ENCODE data around the gene GNPAT. TPM values are rescaled to one million over a fixed set of nuclear protein-coding genes. Genes with fewer than 3 reads are reported as not detected.

The GNPAT gene
- total RNA-seq, 2 experiments from 2014 or later = 11.8 to 12.8 TPM

DNA sequence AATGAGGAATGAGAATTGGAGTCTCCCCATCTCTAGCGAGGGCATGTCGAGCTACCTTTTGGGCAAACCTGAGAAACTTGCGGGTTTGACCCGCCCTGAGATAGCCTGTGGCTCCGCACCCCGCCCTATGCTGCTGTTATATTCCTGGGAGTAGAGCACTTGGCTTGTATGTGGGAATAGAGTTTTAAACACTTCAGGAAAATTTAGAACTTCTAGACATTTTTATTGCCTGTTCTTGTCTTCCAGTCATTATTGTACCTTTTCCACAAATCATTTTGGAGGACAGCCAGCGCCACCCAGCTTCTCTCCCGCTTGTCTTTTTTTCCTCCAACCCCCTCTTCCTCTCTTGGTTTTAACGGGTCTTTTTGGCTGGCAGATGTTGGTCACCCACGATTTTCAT, 738 bp downstream of the GNPAT start:
- H3K4me1 ChIP-seq (ENCODE audit: insufficient read depth, low read length) = peaks cover 30% of the 10 kb centered on the region
- TF ChIP-seq, protein P1, sequence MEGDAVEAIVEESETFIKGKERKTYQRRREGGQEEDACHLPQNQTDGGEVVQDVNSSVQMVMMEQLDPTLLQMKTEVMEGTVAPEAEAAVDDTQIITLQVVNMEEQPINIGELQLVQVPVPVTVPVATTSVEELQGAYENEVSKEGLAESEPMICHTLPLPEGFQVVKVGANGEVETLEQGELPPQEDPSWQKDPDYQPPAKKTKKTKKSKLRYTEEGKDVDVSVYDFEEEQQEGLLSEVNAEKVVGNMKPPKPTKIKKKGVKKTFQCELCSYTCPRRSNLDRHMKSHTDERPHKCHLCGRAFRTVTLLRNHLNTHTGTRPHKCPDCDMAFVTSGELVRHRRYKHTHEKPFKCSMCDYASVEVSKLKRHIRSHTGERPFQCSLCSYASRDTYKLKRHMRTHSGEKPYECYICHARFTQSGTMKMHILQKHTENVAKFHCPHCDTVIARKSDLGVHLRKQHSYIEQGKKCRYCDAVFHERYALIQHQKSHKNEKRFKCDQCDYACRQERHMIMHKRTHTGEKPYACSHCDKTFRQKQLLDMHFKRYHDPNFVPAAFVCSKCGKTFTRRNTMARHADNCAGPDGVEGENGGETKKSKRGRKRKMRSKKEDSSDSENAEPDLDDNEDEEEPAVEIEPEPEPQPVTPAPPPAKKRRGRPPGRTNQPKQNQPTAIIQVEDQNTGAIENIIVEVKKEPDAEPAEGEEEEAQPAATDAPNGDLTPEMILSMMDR (IDR thresholded peaks at IDR 0.05) = no peak
- H3K27ac ChIP-seq (ENCODE audit: low read depth in 1 of 2, low read length in 2 of 2) = peak overlapping the region in 1 of 2 donors; percentile 67
- peaks cover 26% of the 10 kb centered on the region for H3K36me3 ChIP-seq (ENCODE audit: insufficient read depth, low read length)
- H3K27me3 ChIP-seq (ENCODE audit: control insufficient read depth in 1 of 2, insufficient read depth in 2 of 2, low read length in 2 of 2) = no peaks in the 10 kb centered on the region
- peak overlapping the region; percentile 87 for H3K27ac Mint-ChIP-seq
- H3K9me3 ChIP-seq (ENCODE audit: control insufficient read depth in 1 of 2, insufficient read depth in 1 of 2, low read length in 2 of 2) = no peaks in the 10 kb centered on the region
- H3K36me3 Mint-ChIP-seq (ENCODE audit: low read depth) = peaks cover 64% of the 10 kb centered on the region
- ChIA-PET CTCF (no interaction called here), POLR2A (interaction anchor here (0.8 to 2.9 kb wide), 4 partner anchors 96 to 264 kb away, joined by 3 to 20 read pairs (median 3); partner anchors contain the start of genes ARV1, EXOC8, FAM89A and SPRTN)
- H3K4me3 Mint-ChIP-seq = peak overlapping the region; percentile 98
- peak in 3 of 14 experiments; percentile 15 to 26 (median 15) for DNase-seq
- H3K4me3 ChIP-seq (ENCODE audit: low read length) = peak overlapping the region; percentile 93
- no peaks in the 10 kb centered on the region for H3K27me3 Mint-ChIP-seq
- no peaks in the 10 kb centered on the region for H3K9me3 Mint-ChIP-seq
- intact Hi-C loops (cut with DNase I, micrococcal nuclease) = loop anchor here (2.0 to 10.0 kb wide), 7 partner anchors 93 to 599 kb away; partner anchors contain the start of genes EXOC8 (in 2 of the 2), ARV1 (in 1 of the 2), COG2 (in 1 of the 2) and EGLN1 (in 1 of the 2)
- H3K4me1 Mint-ChIP-seq (ENCODE audit: low read depth) = peaks cover 79% of the 10 kb centered on the region
- ATAC-seq (ENCODE audit: poor library complexity) = peak; percentile 5

- Histone ChIP-seq H3K27me3 (ENCODE audit: control insufficient read depth in 1 of 2, insufficient read depth in 2 of 2, low read length in 2 of 2) (no peaks in the 10 kb centered on the region), H3K4me1 (ENCODE audit: insufficient read depth, low read length) (peaks cover 30% of the 10 kb centered on the region), H3K9me3 (ENCODE audit: control insufficient read depth in 1 of 2, insufficient read depth in 1 of 2, low read length in 2 of 2) (no peaks in the 10 kb centered on the region), H3K27ac (ENCODE audit: low read depth in 1 of 2, low read length in 2 of 2) (no peak overlapping the region), H3K4me3 (ENCODE audit: low read length) (peak overlapping the region; percentile 93), H3K36me3 (ENCODE audit: insufficient read depth, low read length) (peaks cover 22% of the 10 kb centered on the region)
- Mint-ChIP-seq H3K27me3 (no peaks in the 10 kb centered on the region), H3K4me3 (peak overlapping the region; percentile 98), H3K27ac (peak overlapping the region; percentile 87), H3K9me3 (no peaks in the 10 kb centered on the region), H3K36me3 (ENCODE audit: low read depth) (peaks cover 61% of the 10 kb centered on the region), H3K4me1 (ENCODE audit: low read depth) (peaks cover 75% of the 10 kb centered on the region)
- ChIA-PET CTCF (no interaction called here), POLR2A (interaction anchor here (0.8 to 2.9 kb wide), 4 partner anchors 95 to 265 kb away, joined by 3 to 20 read pairs (median 3); partner anchors contain the start of genes ARV1, EXOC8, FAM89A and SPRTN)
- intact Hi-C loops (cut with DNase I, micrococcal nuclease) = loop anchor here (5.0 to 10.0 kb wide), 5 partner anchors 92 to 600 kb away; partner anchors contain the start of genes COG2 (in 1 of the 2), EGLN1 (in 1 of the 2), EXOC8 (in 1 of the 2) and SPRTN (in 1 of the 2)
- DNase-seq (peak in 1 of 14 experiments; percentile 15), ATAC-seq (ENCODE audit: poor library complexity) (no peak)
- TF ChIP-seq, protein P1 (IDR thresholded peaks at IDR 0.05) = no peak
These were observed 1.6 kb downstream of the GNPAT start for GRCh38 chr1:231242516-231243198.

DNA sequence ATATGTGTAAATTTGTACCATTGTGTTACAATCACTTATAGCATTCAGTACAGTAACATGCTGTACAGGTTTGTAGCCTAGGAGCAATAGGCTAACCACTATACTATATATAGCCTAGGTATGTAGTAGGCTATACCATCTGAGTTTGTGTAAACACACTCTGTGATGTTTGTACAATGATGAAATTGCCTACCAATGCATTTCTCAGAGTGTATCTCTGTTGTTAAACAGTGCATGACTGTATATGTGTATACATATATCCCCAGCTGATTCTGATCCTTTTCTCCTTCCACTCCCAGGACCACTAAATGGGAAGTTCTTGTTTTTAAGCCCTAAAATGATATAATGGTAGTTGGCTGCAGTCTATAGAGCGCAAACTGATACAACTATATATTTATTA, 7.8 kb downstream of the GNPAT start:
- Histone ChIP-seq H3K9me3 (ENCODE audit: control insufficient read depth in 1 of 2, insufficient read depth in 1 of 2, low read length in 2 of 2) (no peaks in the 10 kb centered on the region), H3K27ac (ENCODE audit: low read depth in 1 of 2, low read length in 2 of 2) (no peak overlapping the region), H3K4me3 (ENCODE audit: low read length) (no peak overlapping the region), H3K4me1 (ENCODE audit: insufficient read depth, low read length) (peaks cover 4% of the 10 kb centered on the region), H3K27me3 (ENCODE audit: control insufficient read depth in 1 of 2, insufficient read depth in 2 of 2, low read length in 2 of 2) (no peaks in the 10 kb centered on the region), H3K36me3 (ENCODE audit: insufficient read depth, low read length) (peaks cover 42% of the 10 kb centered on the region)
- POLR2A ChIA-PET = no interaction called here
- no peak overlapping the region for H3K4me3 Mint-ChIP-seq
- H3K27ac Mint-ChIP-seq = no peak overlapping the region
- CTCF ChIA-PET = interaction anchor here (0.6 to 0.7 kb wide), 2 partner anchors 38 to 202 kb away, joined by 3 to 4 read pairs; no protein-coding TSS in a partner anchor
- H3K36me3 Mint-ChIP-seq (ENCODE audit: low read depth) = peaks cover 56% of the 10 kb centered on the region
- DNase-seq = no peak
- H3K4me1 Mint-ChIP-seq (ENCODE audit: low read depth) = peaks cover 34% of the 10 kb centered on the region
- TF ChIP-seq, protein P1 (IDR thresholded peaks at IDR 0.05) = no peak
- H3K27me3 Mint-ChIP-seq = no peaks in the 10 kb centered on the region
- intact Hi-C loops (cut with DNase I, micrococcal nuclease) = loop anchor here in 1 of 2 experiments (10.0 kb wide), 1 partner anchor 86 kb away; the partner anchor contains the start of genes EXOC8 and SPRTN
- ATAC-seq (ENCODE audit: poor library complexity) = no peak
- H3K9me3 Mint-ChIP-seq = no peaks in the 10 kb centered on the region

Data from CD4-positive, alpha-beta T cell (primary cell).